ENCODE data around the gene NCAM2.

- no peak for TF ChIP-seq RAD21 (IDR thresholded peaks at IDR 0.05; ENCODE audit: low read depth)
- no peak for TF ChIP-seq USF1 (IDR thresholded peaks at IDR 0.05)
- TF ChIP-seq MAX (IDR thresholded peaks at IDR 0.05): no peak
- no peak for TF ChIP-seq NFIC (IDR thresholded peaks at IDR 0.05)
- no peak for TF ChIP-seq TCF12 (IDR thresholded peaks at IDR 0.05; ENCODE audit: low read depth)
- no peak for TF ChIP-seq EP300 (IDR thresholded peaks at IDR 0.05; ENCODE audit: borderline replicate concordance)
- TF ChIP-seq CREB1 (IDR thresholded peaks at IDR 0.05; ENCODE audit: low read depth): no peak
- TF ChIP-seq EGR1 (IDR thresholded peaks at IDR 0.05): no peak
- no peak for TF ChIP-seq YY1 (IDR thresholded peaks at IDR 0.05; ENCODE audit: low read depth)
- TF ChIP-seq CEBPB (IDR thresholded peaks at IDR 0.05): no peak
- TF ChIP-seq ZBTB7A (IDR thresholded peaks at IDR 0.05; ENCODE audit: low read depth): no peak
These were observed 164.6 kb downstream of the NCAM2 start for GRCh38 chr21:21162786-21163185.
